Sigmoid colon (tissue), 7 donors: ENCODE data around the gene MACIR. TPM values are rescaled to one million over a fixed set of nuclear protein-coding genes. Genes with fewer than 3 reads are reported as not detected.

Experiments used
- DNase-seq: peaks from one replicate; pipeline ENCODE4 v3.0.0-alpha.2; 2019
- H3K27ac ChIP-seq, 4 donors: fragments of 200-600 bp; sonication (generic); one replicate each; pipeline ENCODE4 v1.5.1; 2016 to 2019; ENCODE audit warnings: mild to moderate bottlenecking in 1 of 4
- H3K27me3 ChIP-seq, 3 donors: fragments of 200-600 bp; sonication (generic); one replicate each; pipeline ENCODE4 v1.5.1; 2019; ENCODE audit warnings: mild to moderate bottlenecking in 1 of 3
- H3K36me3 ChIP-seq, 4 donors: fragments of 200-600 bp; sonication (generic); one replicate each; pipeline ENCODE4 v1.5.1; 2016 to 2019
- H3K4me1 ChIP-seq, 4 donors: fragments of 200-600 bp; sonication (generic); one replicate each; pipeline ENCODE4 v1.5.1; 2017 to 2019
- H3K4me3 ChIP-seq, 4 donors: fragments of 200-600 bp; sonication (generic); one replicate each; pipeline ENCODE4 v1.5.1; 2017 to 2019; ENCODE audit warnings: mild to moderate bottlenecking in 2 of 4, moderate library complexity in 1 of 4
- H3K9me3 ChIP-seq, 4 donors: fragments of 200-600 bp in 3 of 4; sonication (generic) in 3 of 4; one replicate each; pipeline versions ENCODE4 v1.5.1 to v1.6.1; 2013 to 2019
- CTCF ChIP-seq, 4 experiments: fragments of 450-650 bp in 3 of 4; fragments of 200-600 bp in 1 of 4; IDR thresholded peaks; one replicate each; pipeline ENCODE4 v1.5.1; 2016 to 2019; ENCODE audit warnings: antibody characterized with exemption in 4 of 4, mild to moderate bottlenecking in 3 of 4, moderate library complexity in 2 of 4
- EP300 ChIP-seq, 4 donors: sonication (generic); formaldehyde crosslinking; IDR thresholded peaks; one replicate each; pipeline ENCODE4 v1.6.1; 2017; ENCODE audit warnings: antibody characterized with exemption in 4 of 4
- POLR2A ChIP-seq, 2 donors: fragments of 450-650 bp; IDR thresholded peaks; one replicate each; pipeline ENCODE4 v1.6.1; 2016; ENCODE audit warnings: antibody characterized with exemption in 2 of 2, mild to moderate bottlenecking in 2 of 2, moderate library complexity in 2 of 2
- POLR2AphosphoS5 ChIP-seq, 4 donors: sonication (generic); formaldehyde crosslinking; IDR thresholded peaks; one replicate each; pipeline ENCODE4 v1.6.1; 2017; ENCODE audit warnings: antibody characterized with exemption in 4 of 4
- WGBS, 2 donors: extraction: QIAGEN DNeasy Blood & Tissue Kit; methylation state at CpG; one replicate each; pipeline ENCODE4 v1.1.7; 2013; 5-methylcytosine and 5-hydroxymethylcytosine counted together
- intact Hi-C: fragments of 100-400 bp; cut with DNase I; formaldehyde crosslinking; loops from one replicate; pipeline ENCODE4 v1.15.1; 2023
- polyA plus RNA-seq, 3 donors: library from polyadenylated mRNA; stranded (reverse); fragments of 200-250 nt; gene quantifications; one replicate each; pipeline ENCODE4 v1.2.3, GENCODE V29; 2013
- total RNA-seq, 4 donors: library from RNA; depleted of rRNA; stranded (reverse); fragments of >200 nt; gene quantifications; one replicate each; pipeline ENCODE4 v1.1.0, GENCODE V29; 2016
- donor health status: healthy with polysubstance abuse.
- donor health status: Bipolar disorder and iron deficiency.
- donor health status: healthy.

Gene MACIR
- total and polyA plus RNA-seq, 7 donors = 2.6 to 74.9 (median 9.3) TPM

GRCh38 chr5:103258957-103259704, 568 bp downstream of the MACIR start:
- no peaks in the 10 kb centered on the region for H3K9me3 ChIP-seq
- 0% methylated on average over 91 of the region's 91 CpGs for WGBS, 2 donors
- TF ChIP-seq CTCF (IDR thresholded peaks at IDR 0.05) = no peak
- TF ChIP-seq POLR2A (IDR thresholded peaks at IDR 0.05) = peak in 1 of 2 donors; percentile 0
- H3K4me3 ChIP-seq = peak overlapping the region; percentile 78 to 98 (median 81)
- H3K27ac ChIP-seq = peak overlapping the region; percentile 85 to 91 (median 87)
- intact Hi-C loops = loop anchor here (2.0 kb wide), 1 partner anchor 138 kb away; the partner anchor contains the start of genes GIN1 and PPIP5K2
- H3K4me1 ChIP-seq = peaks cover 0 to 37% (median 20%) of the 10 kb centered on the region in 4 donors
- no peaks in the 10 kb centered on the region for H3K36me3 ChIP-seq
- DNase-seq = peak; percentile 74
- no peaks in the 10 kb centered on the region for H3K27me3 ChIP-seq

GRCh38 chr5:103259705-103260355, 1.3 kb downstream of the MACIR start:
- Histone ChIP-seq H3K9me3 (no peaks in the 10 kb centered on the region), H3K27ac (peak overlapping the region; percentile 85 to 91 (median 87)), H3K36me3 (no peaks in the 10 kb centered on the region), H3K27me3 (no peaks in the 10 kb centered on the region), H3K4me1 (peaks cover 0 to 37% (median 20%) of the 10 kb centered on the region in 4 donors), H3K4me3 (peak overlapping the region; percentile 78 to 98 (median 81))
- intact Hi-C loops = loop anchor here (2.0 kb wide), 1 partner anchor 139 kb away; the partner anchor contains the start of genes GIN1 and PPIP5K2
- WGBS, 2 donors = 1 to 2% methylated on average over 20 of the region's 20 CpGs
- peak; percentile 65 for DNase-seq
- TF ChIP-seq POLR2A (IDR thresholded peaks at IDR 0.05) (no peak), EP300 (IDR thresholded peaks at IDR 0.05) (no peak), CTCF (IDR thresholded peaks at IDR 0.05) (no peak), POLR2AphosphoS5 (IDR thresholded peaks at IDR 0.05) (no peak)

- peaks cover 0 to 37% (median 20%) of the 10 kb centered on the region in 4 donors for H3K4me1 ChIP-seq
- H3K27ac ChIP-seq = no peak overlapping the region
- intact Hi-C loops = no loop called here
- H3K27me3 ChIP-seq = no peaks in the 10 kb centered on the region
- no peak for DNase-seq
- no peak overlapping the region for H3K4me3 ChIP-seq
- TF ChIP-seq EP300 (IDR thresholded peaks at IDR 0.05) (no peak), POLR2AphosphoS5 (IDR thresholded peaks at IDR 0.05) (no peak), CTCF (IDR thresholded peaks at IDR 0.05) (no peak), POLR2A (IDR thresholded peaks at IDR 0.05) (no peak)
- no peaks in the 10 kb centered on the region for H3K9me3 ChIP-seq
- 12 to 46% methylated on average over 3 of the region's 3 CpGs for WGBS, 2 donors
- no peaks in the 10 kb centered on the region for H3K36me3 ChIP-seq
Measured at GRCh38 chr5:103260951-103261350, 2.4 kb downstream of the MACIR start.

- TF ChIP-seq CTCF (IDR thresholded peaks at IDR 0.05) (no peak), EP300 (IDR thresholded peaks at IDR 0.05) (no peak), POLR2AphosphoS5 (IDR thresholded peaks at IDR 0.05) (no peak), POLR2A (IDR thresholded peaks at IDR 0.05) (no peak)
- Histone ChIP-seq H3K36me3 (no peaks in the 10 kb centered on the region), H3K4me3 (no peak overlapping the region), H3K27me3 (no peaks in the 10 kb centered on the region), H3K9me3 (no peaks in the 10 kb centered on the region), H3K4me1 (peaks cover 0 to 34% (median 20%) of the 10 kb centered on the region in 4 donors), H3K27ac (no peak overlapping the region)
- intact Hi-C loops = no loop called here
- 19 to 62% methylated on average over 1 of the region's 1 CpG for WGBS, 2 donors
- DNase-seq = no peak
Measured at GRCh38 chr5:103262422-103262871, 3.9 kb downstream of the MACIR start.
